Neural cell (in vitro differentiated cells): ENCODE measurements around the gene DCLK1. TPM values are rescaled to one million over a fixed set of nuclear protein-coding genes. Genes with fewer than 3 reads are reported as not detected.

Experiments used
- H2AFZ ChIP-seq: fragments of 200-600, 300-800 bp; sonication (generic), shearing (Covaris generic); 2 replicates; pipeline ENCODE4 v1.6.0; 2014; ENCODE audit warnings: low read depth, mild to moderate bottlenecking, antibody characterized with exemption, low read length, moderate library complexity
- H3F3A ChIP-seq: fragments of 200-600 bp; shearing (Covaris generic); 2 replicates; pipeline ENCODE4 v1.6.1; 2016; ENCODE audit warnings: mild to moderate bottlenecking, moderate library complexity, mixed read lengths, antibody characterized with exemption, low read length; ENCODE audit not compliant: insufficient read depth, poor library complexity, severe bottlenecking
- H3K27ac ChIP-seq: fragments of 200-600, 300-800 bp; sonication (generic), shearing (Covaris generic); 2 replicates; pipeline ENCODE4 v1.5.1; 2014; ENCODE audit warnings: mild to moderate bottlenecking, low read length, moderate library complexity
- H3K27me3 ChIP-seq: fragments of 300-800, 200-600 bp; sonication (generic), shearing (Covaris generic); 2 replicates; pipeline ENCODE4 v1.6.0; 2014; ENCODE audit warnings: mild to moderate bottlenecking, low read depth, low read length, moderate library complexity; ENCODE audit not compliant: insufficient read depth
- H3K36me3 ChIP-seq: fragments of 300-800, 200-600 bp; sonication (generic), shearing (Covaris generic); 2 replicates; pipeline ENCODE4 v1.5.1; 2014; ENCODE audit warnings: mild to moderate bottlenecking, antibody characterized with exemption, low read length, moderate library complexity; ENCODE audit not compliant: insufficient read depth
- H3K4me2 ChIP-seq: fragments of 300-800, 200-600 bp; sonication (generic), shearing (Covaris generic); 2 replicates; pipeline ENCODE4 v1.6.0; 2014; ENCODE audit warnings: mild to moderate bottlenecking, low read length
- H3K4me3 ChIP-seq: fragments of 300-800, 200-600 bp; sonication (generic), shearing (Covaris generic); 2 replicates; pipeline ENCODE4 v1.5.1; 2014; ENCODE audit warnings: mild to moderate bottlenecking, low read length, moderate library complexity
- H3K79me2 ChIP-seq: fragments of 200-600 bp; shearing (Covaris generic); replicated peaks from 2 replicates; pipeline ENCODE4 v1.6.0; 2014; ENCODE audit warnings: mild to moderate bottlenecking, low read length, moderate library complexity; ENCODE audit not compliant: insufficient read depth
- H3K9ac ChIP-seq: fragments of 300-800, 200-600 bp; sonication (generic), shearing (Covaris generic); 2 replicates; pipeline ENCODE4 v1.6.1; 2016; ENCODE audit warnings: mild to moderate bottlenecking, low read length, mixed read lengths
- H3K9me2 ChIP-seq: fragments of 200-600 bp; shearing (Covaris generic); 2 replicates; pipeline ENCODE4 v1.6.1; 2016; ENCODE audit warnings: mild to moderate bottlenecking, low read length, mixed read lengths; ENCODE audit not compliant: insufficient read depth
- H3K9me3 ChIP-seq: fragments of 200-600, 300-800 bp; sonication (generic), shearing (Covaris generic); 2 replicates; pipeline ENCODE4 v1.6.1; 2016; ENCODE audit warnings: mild to moderate bottlenecking, mixed run types, low read length, moderate library complexity, mixed read lengths
- H4K20me1 ChIP-seq: fragments of 200-600 bp; shearing (Covaris generic); 2 replicates; pipeline ENCODE4 v1.6.1; 2016; ENCODE audit warnings: mild to moderate bottlenecking, mixed run types; ENCODE audit not compliant: insufficient read depth
- CTCF ChIP-seq: fragments of 450-650 bp; IDR thresholded peaks from 2 replicates; pipeline ENCODE4 v1.5.1; 2014; ENCODE audit warnings: antibody characterized with exemption, mild to moderate bottlenecking, moderate library complexity; ENCODE audit not compliant: poor library complexity, severe bottlenecking
- EP300 ChIP-seq: fragments of 450-650 bp; conservative IDR thresholded peaks from 2 replicates; pipeline ENCODE4 v1.6.1; 2014; ENCODE audit warnings: antibody characterized with exemption, mild to moderate bottlenecking, moderate library complexity; ENCODE audit not compliant: poor library complexity, severe bottlenecking
- EZH2 ChIP-seq: fragments of 200-600, 300-800 bp; shearing (Covaris generic), sonication (generic); IDR thresholded peaks from 2 replicates; pipeline ENCODE4 v1.6.1; 2014; ENCODE audit warnings: antibody characterized with exemption, low read length, borderline replicate concordance, mild to moderate bottlenecking; ENCODE audit not compliant: insufficient read depth, poor library complexity, severe bottlenecking
- MXI1 ChIP-seq: fragments of 450-650 bp; conservative IDR thresholded peaks from 2 replicates; pipeline ENCODE4 v1.6.1; 2014; ENCODE audit warnings: antibody characterized with exemption, mild to moderate bottlenecking; ENCODE audit not compliant: poor library complexity, severe bottlenecking
- POLR2AphosphoS5 ChIP-seq: IDR thresholded peaks from 2 replicates; pipeline ENCODE4 v1.6.1; 2012
- RAD21 ChIP-seq: fragments of 450-650 bp; conservative IDR thresholded peaks from 2 replicates; pipeline ENCODE4 v1.6.1; 2014; ENCODE audit warnings: antibody characterized with exemption, mild to moderate bottlenecking, moderate library complexity
- REST ChIP-seq: IDR thresholded peaks from 2 replicates; pipeline ENCODE4 v1.6.1; 2012; ENCODE audit warnings: borderline replicate concordance
- SMC3 ChIP-seq: fragments of 450-650 bp; conservative IDR thresholded peaks from 2 replicates; pipeline ENCODE4 v1.6.1; 2014; ENCODE audit warnings: antibody characterized with exemption, mild to moderate bottlenecking, moderate library complexity; ENCODE audit not compliant: poor library complexity
- TAF1 ChIP-seq: IDR thresholded peaks from 2 replicates; pipeline ENCODE4 v1.6.1; 2012; ENCODE audit warnings: low read depth
- polyA plus RNA-seq: library from polyadenylated mRNA; depleted of rRNA; stranded (reverse); fragments of >200 nt; gene quantifications from 2 replicates; pipeline ENCODE4 v1.2.3, GENCODE V29; 2014

Gene DCLK1
- polyA plus RNA-seq, 1 donor from 2014 or later: 124 TPM

GRCh38 chr13:35814605-35815011 lies 316.6 kb downstream of the DCLK1 start:
- no peaks in the 10 kb centered on the region for H3K27me3 ChIP-seq
- H3K36me3 ChIP-seq: peaks cover 17% of the 10 kb centered on the region
- no peaks in the 10 kb centered on the region for H3K79me2 ChIP-seq
- H3K9me3 ChIP-seq: no peaks in the 10 kb centered on the region
- no peak overlapping the region for H3K4me2 ChIP-seq
- TF ChIP-seq TAF1 (no peak), EP300 (no peak), SMC3 (no peak), REST (no peak), CTCF (no peak), POLR2AphosphoS5 (no peak), EZH2 (no peak), MXI1 (no peak), RAD21 (no peak)
- H3K27ac ChIP-seq: no peak overlapping the region
- H3F3A ChIP-seq: no peaks in the 10 kb centered on the region
- H3K4me3 ChIP-seq: no peak overlapping the region
- H4K20me1 ChIP-seq: no peaks in the 10 kb centered on the region
- no peaks in the 10 kb centered on the region for H3K9me2 ChIP-seq
- H2AFZ ChIP-seq: no peak overlapping the region
- H3K9ac ChIP-seq: no peak overlapping the region

- TF ChIP-seq MXI1 (no peak), POLR2AphosphoS5 (no peak), RAD21 (no peak), TAF1 (no peak), SMC3 (no peak), REST (no peak), CTCF (no peak), EZH2 (no peak), EP300 (no peak)
- H3K79me2 ChIP-seq: no peaks in the 10 kb centered on the region
- H3K4me3 ChIP-seq: no peak overlapping the region
- no peak overlapping the region for H2AFZ ChIP-seq
- H3K36me3 ChIP-seq: peaks cover 18% of the 10 kb centered on the region
- H3K9ac ChIP-seq: no peak overlapping the region
- H3K9me2 ChIP-seq: no peaks in the 10 kb centered on the region
- no peaks in the 10 kb centered on the region for H3K27me3 ChIP-seq
- H3K4me2 ChIP-seq: no peak overlapping the region
- no peaks in the 10 kb centered on the region for H3F3A ChIP-seq
- H4K20me1 ChIP-seq: no peaks in the 10 kb centered on the region
- H3K27ac ChIP-seq: no peak overlapping the region
- H3K9me3 ChIP-seq: no peaks in the 10 kb centered on the region
Observed at GRCh38 chr13:35812736-35813135, 318.4 kb downstream of the DCLK1 start.
